H1 (cell line): ENCODE data around the gene ZBTB1. TPM values are rescaled to one million over a fixed set of nuclear protein-coding genes. Genes with fewer than 3 reads are reported as not detected.

ENCODE experiments used
- ASH2L ChIP-seq: fragments of 200-600, 300-600 bp; sonication (generic); IDR thresholded peaks from one replicate; pipeline ENCODE4 v1.7.1; 2017; ENCODE audit warnings: low read length
- BCL11A ChIP-seq, 2 experiments: IDR thresholded peaks; one replicate each; pipeline ENCODE4 v1.6.1; 2011; ENCODE audit warnings: low read depth in 2 of 2, low read length in 2 of 2, mild to moderate bottlenecking in 2 of 2
- CHD2 ChIP-seq: IDR thresholded peaks from 2 replicates; pipeline ENCODE4 v1.6.1; 2012; ENCODE audit warnings: low read length, improper control_type of control experiment
- RXRA ChIP-seq: IDR thresholded peaks from 2 replicates; pipeline ENCODE4 v1.6.1; 2011; ENCODE audit warnings: low read depth, mild to moderate bottlenecking, low read length, moderate library complexity; ENCODE audit not compliant: insufficient read depth
- SIN3A ChIP-seq, 2 experiments: IDR thresholded peaks in 1 of 2; conservative IDR thresholded peaks in 1 of 2; 2 replicates each; pipeline ENCODE4 v1.6.1; 2011 to 2012; ENCODE audit warnings: low read length in 2 of 2, improper control_type of control experiment in 1 of 2, low read depth in 1 of 2, mild to moderate bottlenecking in 1 of 2
- SP2 ChIP-seq: IDR thresholded peaks from 2 replicates; pipeline ENCODE4 v1.6.1; 2012; ENCODE audit warnings: mild to moderate bottlenecking, low read length, inconsistent platforms
- TAF1 ChIP-seq: IDR thresholded peaks from 2 replicates; pipeline ENCODE4 v1.6.1; 2011; ENCODE audit warnings: mild to moderate bottlenecking, low read depth, low read length
- polyA plus RNA-seq, 7 experiments: library from polyadenylated mRNA; depleted of rRNA in 3 of 7; stranded (reverse) in 5 of 7; unstranded in 2 of 7; fragments of >200 nt in 5 of 7; fragments of 200-250 nt in 2 of 7; gene quantifications; 1 replicate in 5 of 7; 2 replicates in 1 of 7; 4 replicates in 1 of 7; pipeline versions ENCODE4 v1.2.1 to v1.2.3, GENCODE V29; 2011 to 2013; ENCODE audit warnings: missing spikeins in 2 of 7, mixed read lengths in 2 of 7
- total RNA-seq: library from RNA; stranded (reverse); fragmentation: NEBNext Ultra II Directional; extraction: Animal tissue kit (Norgen Biotek cat#: 25700); gene quantifications from 2 replicates; pipeline ENCODE4 v1.2.1, GENCODE V29; 2021

The ZBTB1 gene
- total and polyA plus RNA-seq, 2 of the 8 experiments (the other 6 are each of a cell fraction or from before 2014, with no cell fraction given) = 13.6 to 27.5 TPM

GRCh38 chr14:64549791-64550620 is 45.4 kb downstream of the ZBTB1 start, which contains the start of gene PPP1R36 (continued):
- no peak for TF ChIP-seq SIN3A (conservative IDR thresholded peaks at IDR 0.05 in 1 of 2, IDR thresholded peaks at IDR 0.05 in 1 of 2; ENCODE audit: low read depth in 1 of 2, low read length in 2 of 2)
- 0 out of 2 replicates have a peak, but pooled peaks have one; percentile 31 for TF ChIP-seq TAF1
- peak; percentile 64 for TF ChIP-seq ASH2L
- TF ChIP-seq BCL11A (IDR thresholded peaks at IDR 0.05; ENCODE audit: low read depth in 2 of 2, low read length in 2 of 2) = no peak
- no peak for TF ChIP-seq RXRA
- TF ChIP-seq SP2 = no peak
- no peak for TF ChIP-seq CHD2
- TF ChIP-seq, all 59 proteins: peak for 8
